Smooth muscle cell (in vitro differentiated cells): Measurements from ENCODE around the gene G6PC2. TPM values are rescaled to one million over a fixed set of nuclear protein-coding genes. Genes with fewer than 3 reads are reported as not detected.

Experiments
- DNase-seq: peaks from one replicate; lab custom pipeline; 2025; ENCODE audit not compliant: unreplicated experiment; lab: John Stamatoyannopoulos, UW
- H2AFZ ChIP-seq: fragments of 200-600 bp; sonication (generic); 2 replicates; pipeline ENCODE4 v1.6.0; 2016; ENCODE audit warnings: antibody characterized with exemption, low read depth, mild to moderate bottlenecking
- H3F3A ChIP-seq: fragments of 200-600 bp; sonication (generic); 2 replicates; pipeline ENCODE4 v1.6.0; 2017; ENCODE audit warnings: antibody characterized with exemption, low read depth
- H3K27ac ChIP-seq: fragments of 200-600 bp; sonication (generic); 2 replicates; pipeline ENCODE4 v1.5.1; 2016; ENCODE audit warnings: low read depth, mild to moderate bottlenecking
- H3K27me3 ChIP-seq: fragments of 200-600 bp; sonication (generic); 2 replicates; pipeline ENCODE4 v1.6.1; 2016; ENCODE audit warnings: low read depth, mild to moderate bottlenecking
- H3K36me3 ChIP-seq: fragments of 200-600 bp; sonication (generic); 2 replicates; pipeline ENCODE4 v1.5.1; 2016; ENCODE audit warnings: low read depth
- H3K4me1 ChIP-seq: fragments of 200-600 bp; sonication (generic); 2 replicates; pipeline ENCODE4 v1.5.1; 2016; ENCODE audit warnings: low read depth
- H3K4me2 ChIP-seq: fragments of 200-600 bp; sonication (generic); 2 replicates; pipeline ENCODE4 v1.6.0; 2016; ENCODE audit warnings: mild to moderate bottlenecking
- H3K4me3 ChIP-seq: fragments of 200-600 bp; sonication (generic); 2 replicates; pipeline ENCODE4 v1.5.1; 2016; ENCODE audit warnings: mild to moderate bottlenecking
- H3K79me2 ChIP-seq: fragments of 200-600 bp; sonication (generic); 2 replicates; pipeline ENCODE4 v1.6.0; 2016; ENCODE audit warnings: low read depth, mild to moderate bottlenecking
- H3K9ac ChIP-seq: fragments of 200-600 bp; sonication (generic); 2 replicates; pipeline ENCODE4 v1.6.0; 2016; ENCODE audit warnings: low read depth
- H3K9me3 ChIP-seq: fragments of 200-600 bp; sonication (generic); replicated peaks from 2 replicates; pipeline ENCODE4 v1.5.1; 2016; ENCODE audit warnings: low read depth
- H4K20me1 ChIP-seq: fragments of 200-600 bp; sonication (generic); 2 replicates; pipeline ENCODE4 v1.6.0; 2016; ENCODE audit warnings: low read depth
- WGBS: methylation state at CpG from one replicate; pipeline ENCODE4 v1.1.7; 2016; ENCODE audit warnings: low lambda C conversion rate; 5-methylcytosine and 5-hydroxymethylcytosine counted together
- polyA plus RNA-seq: library from polyadenylated mRNA; unstranded; fragments of >200 nt; fragmentation: Nextera tagmentation; extraction: Ambion mirVana; gene quantifications from 2 replicates; pipeline ENCODE4 v1.2.1, GENCODE V29; 2016
- total RNA-seq: library from RNA; depleted of rRNA; stranded (reverse); fragments of >200 nt; gene quantifications from 2 replicates; pipeline ENCODE4 v1.2.3, GENCODE V29; 2014
- TF ChIP-seq, protein P1 (sequence below): fragments of 200-600 bp; sonication (generic); IDR thresholded peaks from 2 replicates; pipeline ENCODE4 v1.5.1; 2017; ENCODE audit warnings: borderline replicate concordance, mild to moderate bottlenecking, antibody characterized with exemption; ENCODE audit not compliant: insufficient read depth, poor library complexity, severe bottlenecking

Gene G6PC2
- total and polyA plus RNA-seq, 2 experiments from 2014 or later: not detected

DNA sequence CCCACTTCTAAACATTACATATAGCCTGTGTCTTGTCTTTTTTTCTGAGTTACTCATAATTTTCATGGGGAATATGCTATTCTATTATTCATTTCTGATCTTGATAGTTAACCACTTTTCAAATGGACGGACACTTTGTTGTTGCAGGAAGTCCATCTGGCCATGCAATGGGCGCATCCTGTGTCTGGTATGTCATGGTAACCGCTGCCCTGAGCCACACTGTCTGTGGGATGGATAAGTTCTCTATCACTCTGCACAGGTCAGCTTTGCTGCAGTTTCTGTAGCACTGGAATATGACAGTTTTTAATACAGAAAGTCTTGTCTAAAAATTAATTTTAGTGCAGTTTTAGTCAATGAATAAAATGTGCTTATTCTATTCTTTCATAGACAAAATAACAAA is 3.3 kb downstream of the G6PC2 start:
- no peak overlapping the region for H3K4me2 ChIP-seq
- H2AFZ ChIP-seq: no peak overlapping the region
- TF ChIP-seq, protein P1, sequence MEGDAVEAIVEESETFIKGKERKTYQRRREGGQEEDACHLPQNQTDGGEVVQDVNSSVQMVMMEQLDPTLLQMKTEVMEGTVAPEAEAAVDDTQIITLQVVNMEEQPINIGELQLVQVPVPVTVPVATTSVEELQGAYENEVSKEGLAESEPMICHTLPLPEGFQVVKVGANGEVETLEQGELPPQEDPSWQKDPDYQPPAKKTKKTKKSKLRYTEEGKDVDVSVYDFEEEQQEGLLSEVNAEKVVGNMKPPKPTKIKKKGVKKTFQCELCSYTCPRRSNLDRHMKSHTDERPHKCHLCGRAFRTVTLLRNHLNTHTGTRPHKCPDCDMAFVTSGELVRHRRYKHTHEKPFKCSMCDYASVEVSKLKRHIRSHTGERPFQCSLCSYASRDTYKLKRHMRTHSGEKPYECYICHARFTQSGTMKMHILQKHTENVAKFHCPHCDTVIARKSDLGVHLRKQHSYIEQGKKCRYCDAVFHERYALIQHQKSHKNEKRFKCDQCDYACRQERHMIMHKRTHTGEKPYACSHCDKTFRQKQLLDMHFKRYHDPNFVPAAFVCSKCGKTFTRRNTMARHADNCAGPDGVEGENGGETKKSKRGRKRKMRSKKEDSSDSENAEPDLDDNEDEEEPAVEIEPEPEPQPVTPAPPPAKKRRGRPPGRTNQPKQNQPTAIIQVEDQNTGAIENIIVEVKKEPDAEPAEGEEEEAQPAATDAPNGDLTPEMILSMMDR: no peak
- no peak overlapping the region for H3K9ac ChIP-seq
- H3K4me3 ChIP-seq: no peak overlapping the region
- no peaks in the 10 kb centered on the region for H4K20me1 ChIP-seq
- no peaks in the 10 kb centered on the region for H3K9me3 ChIP-seq
- no peaks in the 10 kb centered on the region for H3K4me1 ChIP-seq
- H3F3A ChIP-seq: no peaks in the 10 kb centered on the region
- no peak overlapping the region for H3K27ac ChIP-seq
- H3K27me3 ChIP-seq: no peaks in the 10 kb centered on the region
- no peak for DNase-seq
- 95% methylated on average over 3 of the region's 3 CpGs for WGBS
- H3K79me2 ChIP-seq: no peaks in the 10 kb centered on the region
- H3K36me3 ChIP-seq: no peaks in the 10 kb centered on the region

DNA sequence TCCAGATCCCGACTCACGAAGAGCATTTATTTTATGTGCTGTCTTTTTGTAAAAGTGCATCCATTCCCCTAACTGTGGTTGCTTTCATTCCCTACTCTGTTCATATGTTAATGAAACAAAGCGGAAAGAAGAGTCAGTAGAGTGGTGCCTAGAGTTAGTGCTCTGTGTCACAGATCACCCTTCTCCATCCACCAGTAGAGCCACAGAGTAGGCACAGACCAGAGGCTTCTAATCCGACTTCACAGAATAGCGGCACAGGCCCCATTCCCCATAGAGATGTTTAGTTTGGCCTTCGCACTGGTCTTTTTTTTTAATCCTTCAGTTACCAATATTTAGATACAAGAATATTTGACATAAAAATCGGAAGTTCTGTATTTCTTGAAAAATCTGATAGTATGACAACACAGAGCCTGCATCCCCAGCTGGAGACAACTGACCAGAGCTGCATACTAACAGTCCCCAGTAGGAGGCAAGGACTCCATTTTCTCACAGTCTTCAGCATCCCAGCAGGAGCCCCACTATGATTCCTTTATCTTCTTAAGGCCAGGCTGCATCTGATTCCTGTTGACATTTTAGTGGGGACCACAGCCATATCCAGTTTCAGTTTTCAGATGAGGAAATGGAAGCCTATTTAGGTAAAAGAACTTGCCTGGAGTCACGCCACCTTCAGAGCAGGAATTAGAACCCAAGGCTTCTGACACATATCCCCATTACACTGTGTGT is 7.0 kb downstream of the G6PC2 start:
- Histone ChIP-seq H3K9me3 (no peaks in the 10 kb centered on the region), H3K79me2 (no peaks in the 10 kb centered on the region), H3K9ac (no peak overlapping the region), H3K27ac (no peak overlapping the region), H3K36me3 (no peaks in the 10 kb centered on the region), H3K4me2 (no peak overlapping the region), H3K4me3 (no peak overlapping the region), H3K27me3 (peaks cover 19% of the 10 kb centered on the region), H4K20me1 (no peaks in the 10 kb centered on the region), H2AFZ (no peak overlapping the region), H3F3A (no peaks in the 10 kb centered on the region), H3K4me1 (peaks cover 4% of the 10 kb centered on the region)
- no peak for DNase-seq
- WGBS: 81% methylated on average over 8 of the region's 8 CpGs
- TF ChIP-seq, protein P1: no peak

DNA sequence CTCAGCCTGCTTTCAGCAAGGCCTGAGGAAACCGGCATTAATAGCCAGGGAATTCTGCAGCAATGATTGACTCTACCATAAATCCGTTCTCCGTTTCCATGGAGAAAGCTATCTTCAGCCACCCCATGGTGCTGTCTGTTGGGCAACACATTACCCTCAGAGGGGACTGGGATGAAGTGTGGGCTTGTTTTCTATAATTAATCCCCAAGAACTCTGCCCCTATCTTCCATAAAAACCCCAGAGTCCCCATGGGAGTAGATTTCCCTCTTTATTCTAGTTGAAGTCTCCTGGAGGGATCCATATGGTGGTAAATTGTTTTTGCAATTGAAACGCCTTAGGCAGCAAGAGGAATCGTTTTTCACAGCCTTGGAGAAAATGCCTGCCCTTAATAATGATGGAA is 9.2 kb downstream of the G6PC2 start:
- Histone ChIP-seq H3K36me3 (no peaks in the 10 kb centered on the region), H3K4me3 (no peak overlapping the region), H3K9ac (no peak overlapping the region), H3F3A (no peaks in the 10 kb centered on the region), H3K9me3 (no peaks in the 10 kb centered on the region), H3K27me3 (peaks cover 19% of the 10 kb centered on the region), H3K27ac (no peak overlapping the region), H4K20me1 (no peaks in the 10 kb centered on the region), H3K4me2 (no peak overlapping the region), H3K4me1 (peaks cover 4% of the 10 kb centered on the region), H3K79me2 (no peaks in the 10 kb centered on the region), H2AFZ (no peak overlapping the region)
- TF ChIP-seq, protein P1: no peak
- WGBS: 85% methylated on average over 5 of the region's 5 CpGs
- DNase-seq: no peak

DNA sequence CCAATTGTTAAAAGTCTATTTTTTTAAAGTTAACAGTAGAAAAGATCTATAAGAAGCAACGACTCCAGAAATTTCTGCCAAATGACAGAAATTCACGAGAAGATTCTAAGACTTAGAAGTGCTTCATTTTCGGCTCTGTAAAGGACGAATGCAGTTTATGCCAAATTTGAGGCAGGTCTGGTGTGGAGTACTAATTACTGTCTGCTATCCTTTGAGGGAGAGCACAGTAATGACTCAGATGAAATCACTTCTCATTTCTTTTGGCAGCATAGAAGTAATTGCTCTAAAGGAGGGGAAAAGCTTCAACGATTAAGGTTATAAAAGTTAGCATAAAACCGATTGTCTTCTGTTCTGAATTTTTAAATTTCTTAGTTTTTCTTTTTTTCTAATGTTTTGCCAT is 11.4 kb downstream of the G6PC2 start:
- Histone ChIP-seq H3K4me3 (peak overlapping the region; percentile 36), H2AFZ (peak overlapping the region; percentile 69), H3K9me3 (no peaks in the 10 kb centered on the region)

More for the DNA sequence above, 11.4 kb downstream of the G6PC2 start:
- no peaks in the 10 kb centered on the region for H3F3A ChIP-seq
- H3K79me2 ChIP-seq: no peaks in the 10 kb centered on the region
- TF ChIP-seq, protein P1: no peak
- peaks cover 19% of the 10 kb centered on the region for H3K27me3 ChIP-seq
- peaks cover 4% of the 10 kb centered on the region for H3K4me1 ChIP-seq
- no peaks in the 10 kb centered on the region for H3K36me3 ChIP-seq
- H3K9ac ChIP-seq: no peak overlapping the region
- DNase-seq: no peak
- 66% methylated on average over 6 of the region's 6 CpGs for WGBS
- H3K27ac ChIP-seq: no peak overlapping the region
- peak overlapping the region; percentile 84 for H3K4me2 ChIP-seq
- H4K20me1 ChIP-seq: no peaks in the 10 kb centered on the region
